Measurements from ENCODE around the gene RLN3. TPM values are rescaled to one million over a fixed set of nuclear protein-coding genes. Genes with fewer than 3 reads are reported as not detected.

Gene RLN3
- total and polyA plus RNA-seq, 2 experiments from 2014 or later, result not detected

DNA sequence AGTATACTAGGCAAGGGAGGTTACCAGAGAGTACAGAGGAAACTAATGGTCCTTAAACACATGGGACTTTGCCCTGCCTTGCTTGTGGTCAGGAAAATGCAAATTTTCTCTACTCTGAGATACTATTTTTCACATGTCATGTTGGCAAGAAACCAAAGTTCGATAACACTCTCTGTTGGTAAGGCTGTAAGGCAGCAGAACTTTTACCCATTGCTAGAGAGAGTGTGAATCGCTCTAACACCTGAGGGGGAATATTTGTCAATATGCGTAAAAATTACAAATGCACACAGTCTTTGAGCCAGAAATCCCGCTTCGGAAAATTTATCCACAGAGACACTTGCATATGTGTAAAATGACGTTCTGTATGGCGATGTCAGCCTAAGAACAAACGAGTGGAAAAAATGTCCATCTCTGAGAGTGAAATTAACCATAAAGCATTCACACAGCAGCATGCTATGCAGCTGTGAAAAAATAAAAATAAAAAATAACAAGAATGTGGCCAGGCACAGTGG, 12.4 kb upstream of the RLN3 start:
- Mint-ChIP-seq H3K4me3 (no peak overlapping the region), H3K27ac (no peak overlapping the region), H3K27me3 (ENCODE audit: insufficient read depth, low read depth, poor library complexity) (peaks cover 2% of the 10 kb centered on the region), H3K36me3 (ENCODE audit: low read depth) (no peaks in the 10 kb centered on the region), H3K9me3 (no peaks in the 10 kb centered on the region; the same call in 2 of the 3 replicates), H3K4me1 (no peaks in the 10 kb centered on the region)
- no peaks in the 10 kb centered on the region for H3K9me2 ChIP-seq (ENCODE audit: insufficient read depth)
- TF ChIP-seq CTCF (conservative IDR thresholded peaks at IDR 0.05; ENCODE audit: low read depth in 2 of 2) (no peak), CREB1 (CRISPR knock-in tag; IDR thresholded peaks at IDR 0.05; ENCODE audit: low read depth) (no peak), JUNB (IDR thresholded peaks at IDR 0.05; ENCODE audit: unreplicated experiment) (no peak), STAT1 (IDR thresholded peaks at IDR 0.05; ENCODE audit: unreplicated experiment) (no peak), POLR2AphosphoS5 (IDR thresholded peaks at IDR 0.05; ENCODE audit: low read depth) (no peak), ZNF114 (CRISPR knock-in tag; IDR thresholded peaks at IDR 0.05) (no peak), ZNF331 (CRISPR knock-in tag; IDR thresholded peaks at IDR 0.05; ENCODE audit: low read depth) (no peak), NANOG (IDR thresholded peaks at IDR 0.05; ENCODE audit: borderline replicate concordance) (no peak), EZH2phosphoT487 (IDR thresholded peaks at IDR 0.05; ENCODE audit: unreplicated experiment) (no peak), EZH2 (IDR thresholded peaks at IDR 0.05; ENCODE audit: low read depth, unreplicated experiment) (no peak), ZNF462 (CRISPR knock-in tag; IDR thresholded peaks at IDR 0.05) (no peak)
- TF ChIP-seq, protein P1, sequence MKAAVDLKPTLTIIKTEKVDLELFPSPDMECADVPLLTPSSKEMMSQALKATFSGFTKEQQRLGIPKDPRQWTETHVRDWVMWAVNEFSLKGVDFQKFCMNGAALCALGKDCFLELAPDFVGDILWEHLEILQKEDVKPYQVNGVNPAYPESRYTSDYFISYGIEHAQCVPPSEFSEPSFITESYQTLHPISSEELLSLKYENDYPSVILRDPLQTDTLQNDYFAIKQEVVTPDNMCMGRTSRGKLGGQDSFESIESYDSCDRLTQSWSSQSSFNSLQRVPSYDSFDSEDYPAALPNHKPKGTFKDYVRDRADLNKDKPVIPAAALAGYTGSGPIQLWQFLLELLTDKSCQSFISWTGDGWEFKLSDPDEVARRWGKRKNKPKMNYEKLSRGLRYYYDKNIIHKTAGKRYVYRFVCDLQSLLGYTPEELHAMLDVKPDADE (IDR thresholded peaks at IDR 0.05), result no peak
- TF ChIP-seq, protein P2, sequence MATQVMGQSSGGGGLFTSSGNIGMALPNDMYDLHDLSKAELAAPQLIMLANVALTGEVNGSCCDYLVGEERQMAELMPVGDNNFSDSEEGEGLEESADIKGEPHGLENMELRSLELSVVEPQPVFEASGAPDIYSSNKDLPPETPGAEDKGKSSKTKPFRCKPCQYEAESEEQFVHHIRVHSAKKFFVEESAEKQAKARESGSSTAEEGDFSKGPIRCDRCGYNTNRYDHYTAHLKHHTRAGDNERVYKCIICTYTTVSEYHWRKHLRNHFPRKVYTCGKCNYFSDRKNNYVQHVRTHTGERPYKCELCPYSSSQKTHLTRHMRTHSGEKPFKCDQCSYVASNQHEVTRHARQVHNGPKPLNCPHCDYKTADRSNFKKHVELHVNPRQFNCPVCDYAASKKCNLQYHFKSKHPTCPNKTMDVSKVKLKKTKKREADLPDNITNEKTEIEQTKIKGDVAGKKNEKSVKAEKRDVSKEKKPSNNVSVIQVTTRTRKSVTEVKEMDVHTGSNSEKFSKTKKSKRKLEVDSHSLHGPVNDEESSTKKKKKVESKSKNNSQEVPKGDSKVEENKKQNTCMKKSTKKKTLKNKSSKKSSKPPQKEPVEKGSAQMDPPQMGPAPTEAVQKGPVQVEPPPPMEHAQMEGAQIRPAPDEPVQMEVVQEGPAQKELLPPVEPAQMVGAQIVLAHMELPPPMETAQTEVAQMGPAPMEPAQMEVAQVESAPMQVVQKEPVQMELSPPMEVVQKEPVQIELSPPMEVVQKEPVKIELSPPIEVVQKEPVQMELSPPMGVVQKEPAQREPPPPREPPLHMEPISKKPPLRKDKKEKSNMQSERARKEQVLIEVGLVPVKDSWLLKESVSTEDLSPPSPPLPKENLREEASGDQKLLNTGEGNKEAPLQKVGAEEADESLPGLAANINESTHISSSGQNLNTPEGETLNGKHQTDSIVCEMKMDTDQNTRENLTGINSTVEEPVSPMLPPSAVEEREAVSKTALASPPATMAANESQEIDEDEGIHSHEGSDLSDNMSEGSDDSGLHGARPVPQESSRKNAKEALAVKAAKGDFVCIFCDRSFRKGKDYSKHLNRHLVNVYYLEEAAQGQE (IDR thresholded peaks at IDR 0.05; ENCODE audit: unreplicated experiment), result no peak
- no peak overlapping the region for H3K4me2 ChIP-seq
- H3F3A ChIP-seq (replicated peaks; ENCODE audit: low read depth), result no peaks in the 10 kb centered on the region
- H3K4me1 ChIP-seq (ENCODE audit: insufficient read depth), result no peaks in the 10 kb centered on the region
- 0 out of 2 replicates have a peak overlapping the region, but pooled peaks have one; percentile 47 for H2AFZ ChIP-seq
- no peak overlapping the region for H3K4me3 ChIP-seq
- DNase-seq (ENCODE audit: low spot score), result no peak
- H3K79me2 ChIP-seq (replicated peaks; ENCODE audit: insufficient read depth), result no peaks in the 10 kb centered on the region
- no peaks in the 10 kb centered on the region for H4K20me1 ChIP-seq (replicated peaks; ENCODE audit: insufficient read depth)
- H3K27ac ChIP-seq (ENCODE audit: low read depth), result no peak overlapping the region
- ATAC-seq, result no peak
- H3K36me3 ChIP-seq (ENCODE audit: insufficient read depth), result no peaks in the 10 kb centered on the region
- no peaks in the 10 kb centered on the region for H3K27me3 ChIP-seq (ENCODE audit: insufficient read depth)
